RPMI8226 (cell line): Measurements from ENCODE around the gene GID8.

Experiments
- DNase-seq: peaks from one replicate; pipeline ENCODE4 v3.0.0-alpha.2; 2015

GID8 gene

DNA sequence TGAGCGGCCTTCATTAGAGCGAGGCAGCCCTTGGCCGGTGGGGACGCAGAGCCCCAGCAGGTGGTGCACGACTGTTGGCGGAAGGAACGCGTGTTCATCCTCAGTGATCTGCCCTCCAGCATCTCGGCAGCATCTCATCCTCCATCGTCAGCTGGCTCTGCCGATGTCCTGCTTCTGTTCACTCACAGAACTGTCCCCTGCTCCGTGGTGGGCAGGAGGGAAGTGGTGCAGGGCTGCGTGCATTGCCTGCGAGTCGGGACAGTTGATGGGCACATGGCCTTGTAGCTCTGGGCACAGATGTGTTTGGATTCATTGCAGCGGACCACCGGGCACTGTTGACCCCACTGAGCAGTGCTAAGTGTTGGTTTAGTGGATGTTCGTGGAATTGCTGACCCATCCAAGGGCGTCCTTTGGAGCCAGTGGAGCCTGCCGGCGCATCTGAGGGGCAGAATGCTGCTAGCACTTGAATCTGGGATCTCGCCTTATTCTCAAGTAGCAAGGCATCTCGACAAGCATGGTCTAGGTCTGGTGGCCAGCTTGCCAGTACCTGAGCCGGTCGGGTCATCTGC is 7.9 kb downstream of the GID8 start:
- DNase-seq = no peak

DNA sequence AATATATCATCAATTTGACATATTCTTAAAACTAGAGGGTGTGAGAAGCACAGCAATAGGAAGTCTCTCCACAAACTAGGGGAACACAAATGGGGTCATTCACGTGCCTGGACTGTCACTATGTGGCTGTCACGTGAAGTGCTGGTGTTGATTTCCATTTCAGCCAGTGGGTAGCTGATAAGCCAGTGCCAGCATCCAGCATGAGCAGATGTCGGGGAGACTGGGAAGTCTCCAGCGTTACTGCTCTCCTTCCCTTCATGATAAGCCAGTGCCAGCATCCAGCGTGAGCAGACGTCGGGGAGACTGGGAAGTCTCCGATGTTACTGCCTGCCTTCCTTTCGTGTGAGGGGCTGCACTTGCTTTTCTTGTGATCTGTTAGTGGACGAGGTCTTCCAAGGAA is 9.0 kb downstream of the GID8 start:
- no peak for DNase-seq

DNA sequence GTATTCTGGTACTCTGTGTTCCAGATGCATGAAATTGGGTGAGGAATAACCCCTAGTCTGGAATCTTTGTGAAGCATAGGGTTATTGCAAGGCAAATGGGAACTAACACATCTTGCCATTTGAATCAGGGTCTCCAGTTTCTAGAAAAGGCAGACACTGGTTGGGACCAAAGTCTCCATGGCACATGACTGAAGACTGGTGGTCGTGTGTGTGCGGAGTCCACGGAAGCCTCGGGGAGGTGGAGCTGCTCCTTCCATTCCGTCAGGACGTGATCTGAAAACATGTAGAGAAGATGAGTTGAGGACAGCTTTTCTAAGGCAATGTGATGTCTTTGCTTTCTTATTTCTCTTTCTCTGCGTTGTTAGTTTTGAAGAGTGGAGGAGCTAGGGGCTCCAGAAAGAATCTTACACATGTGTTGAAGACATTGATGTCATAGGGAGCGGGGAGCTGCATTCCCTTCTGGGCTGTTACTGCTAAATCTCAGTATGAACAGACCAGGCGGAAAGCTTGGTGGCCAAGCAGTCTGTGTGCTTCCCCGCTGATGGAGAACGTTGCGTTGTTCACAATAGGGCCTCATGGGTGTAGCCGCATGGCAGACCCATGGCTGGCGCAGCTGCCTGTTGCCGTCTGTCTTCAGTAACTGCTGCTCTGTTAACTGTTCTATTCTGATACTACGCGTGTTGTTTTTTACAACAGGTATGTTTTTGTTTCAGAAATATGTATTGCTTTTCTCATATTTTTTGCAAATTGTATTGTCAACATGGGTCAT is 9.8 kb downstream of the GID8 start:
- no peak for DNase-seq

DNA sequence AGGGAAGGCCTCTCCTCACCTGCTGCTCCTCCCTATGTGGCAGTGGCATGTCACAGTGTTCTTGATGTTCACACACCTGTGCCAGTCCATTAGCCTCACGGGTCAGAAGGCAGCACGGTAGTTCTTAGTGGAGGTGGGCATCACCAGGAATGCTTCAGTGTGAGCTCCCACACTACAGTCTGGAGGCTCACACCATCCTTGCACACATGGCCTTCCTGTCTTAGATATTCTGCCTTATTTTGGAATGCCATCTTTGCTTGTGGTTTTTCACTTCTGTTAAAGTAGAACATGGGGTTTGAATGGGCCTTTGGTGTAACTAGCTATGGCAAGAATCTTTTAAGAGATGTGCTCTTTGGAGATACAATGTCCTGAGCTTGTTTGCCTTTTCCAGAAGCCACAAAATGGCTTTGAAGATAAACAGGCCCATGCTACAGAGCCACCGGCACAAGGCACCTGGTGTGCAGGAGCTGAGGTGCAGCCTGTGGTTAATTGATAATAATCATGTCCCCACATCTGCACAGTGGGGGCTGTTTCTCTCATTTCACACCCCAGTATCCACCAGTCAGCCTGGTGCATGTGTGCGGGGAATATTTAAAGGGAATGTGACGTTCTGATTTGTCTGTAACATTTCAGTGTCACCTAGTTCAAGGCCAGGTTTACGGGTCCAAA is 11.3 kb downstream of the GID8 start:
- DNase-seq = no peak

DNA sequence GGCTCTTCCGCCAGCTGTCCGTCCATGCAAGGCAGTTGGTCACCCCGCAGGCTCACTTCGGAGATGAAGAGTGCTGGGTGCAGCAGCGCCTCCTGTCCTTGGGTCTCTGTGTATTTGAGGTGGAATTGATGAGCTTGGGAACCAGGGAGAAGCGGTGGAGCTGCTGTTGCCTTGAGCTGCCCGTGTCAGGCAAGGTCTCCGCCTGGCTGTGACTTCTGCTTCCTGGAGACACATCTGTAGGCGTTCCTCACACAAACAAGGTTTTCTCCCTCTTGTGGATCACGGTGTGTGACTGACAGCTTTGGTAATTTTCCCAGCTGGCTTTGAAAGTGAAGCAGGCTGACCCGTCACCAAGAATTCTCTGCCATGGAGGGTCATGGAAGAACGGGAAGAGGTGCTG is 12.0 kb downstream of the GID8 start:
- no peak for DNase-seq

DNA sequence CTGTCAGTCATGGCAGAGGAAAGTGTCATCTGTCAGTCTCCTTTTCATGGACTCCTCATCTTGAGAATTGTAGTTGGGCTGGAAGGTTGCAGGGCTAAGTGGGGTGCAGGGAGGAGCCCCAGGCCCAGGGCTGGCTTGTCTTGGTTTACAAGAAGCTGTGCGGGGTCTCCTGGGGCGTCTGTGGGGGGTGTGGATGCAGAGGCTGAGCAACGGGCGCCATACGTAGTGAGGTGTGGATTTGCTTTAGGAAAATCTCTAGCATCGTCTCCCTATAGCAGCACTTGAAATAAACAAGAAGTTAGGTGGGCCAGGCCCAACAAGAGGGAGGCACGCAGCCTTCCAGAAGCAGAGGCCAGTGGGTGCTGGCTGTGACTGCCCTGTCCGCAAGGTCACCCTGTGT is 12.8 kb downstream of the GID8 start:
- no peak for DNase-seq

DNA sequence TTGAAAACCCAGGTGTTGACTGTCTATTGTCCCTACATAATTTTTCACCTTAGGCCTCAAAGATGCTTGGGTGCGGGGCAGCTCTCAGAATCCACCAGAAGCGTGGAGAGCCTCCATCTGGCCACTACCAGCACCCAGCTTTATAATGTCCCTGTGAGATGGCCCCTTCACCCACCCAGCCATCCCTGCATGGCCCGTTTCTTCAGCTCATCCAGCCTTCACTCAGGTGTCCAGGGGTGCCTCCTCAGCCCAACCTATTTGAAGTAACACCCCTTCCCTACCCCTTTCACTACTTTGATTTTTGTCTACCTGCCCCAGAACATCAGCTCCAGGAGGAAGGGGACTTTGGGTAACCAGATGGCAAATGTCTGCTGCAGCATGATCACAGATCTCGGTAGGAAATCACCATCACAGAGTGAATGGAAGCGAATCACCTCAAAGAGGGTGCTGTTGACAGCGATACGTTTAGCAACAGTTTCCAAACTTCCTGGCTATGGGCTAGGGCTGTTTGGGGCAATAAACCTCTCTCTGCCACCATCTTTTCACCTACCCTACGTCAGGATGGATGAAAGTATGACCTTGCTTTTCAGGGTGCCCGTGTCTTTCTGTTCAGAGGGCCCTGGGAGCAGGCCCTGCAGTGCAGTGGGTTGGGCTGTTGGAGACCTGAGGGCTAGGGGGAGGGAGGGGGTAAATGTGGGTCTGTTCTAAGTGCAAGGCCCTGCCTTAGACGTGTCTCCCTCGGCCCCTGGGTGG is 13.4 kb downstream of the GID8 start:
- no peak for DNase-seq

DNA sequence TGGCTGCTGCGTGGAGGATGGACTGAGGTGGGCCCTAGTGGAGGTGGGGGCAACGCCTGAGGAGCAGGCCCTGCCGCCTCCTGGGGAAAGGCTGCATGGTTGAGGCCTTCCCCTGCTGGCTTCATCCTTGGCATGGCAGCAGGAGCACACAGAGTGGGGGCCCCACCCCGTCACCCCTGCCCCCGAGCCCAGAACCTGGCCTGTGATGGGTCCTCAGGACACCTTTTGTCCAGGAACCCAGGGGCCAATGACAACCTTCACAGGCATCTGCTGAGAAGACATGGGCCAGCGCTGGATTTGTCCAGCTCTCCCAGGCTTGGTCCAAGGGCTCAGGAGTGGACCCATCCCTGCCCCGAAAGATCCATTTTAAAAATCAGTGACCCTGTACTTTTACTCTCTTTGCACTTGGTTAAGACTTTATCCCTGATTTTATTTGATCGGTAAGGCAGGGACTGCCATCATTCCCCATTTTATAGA is 14.0 kb downstream of the GID8 start:
- DNase-seq = no peak

DNA sequence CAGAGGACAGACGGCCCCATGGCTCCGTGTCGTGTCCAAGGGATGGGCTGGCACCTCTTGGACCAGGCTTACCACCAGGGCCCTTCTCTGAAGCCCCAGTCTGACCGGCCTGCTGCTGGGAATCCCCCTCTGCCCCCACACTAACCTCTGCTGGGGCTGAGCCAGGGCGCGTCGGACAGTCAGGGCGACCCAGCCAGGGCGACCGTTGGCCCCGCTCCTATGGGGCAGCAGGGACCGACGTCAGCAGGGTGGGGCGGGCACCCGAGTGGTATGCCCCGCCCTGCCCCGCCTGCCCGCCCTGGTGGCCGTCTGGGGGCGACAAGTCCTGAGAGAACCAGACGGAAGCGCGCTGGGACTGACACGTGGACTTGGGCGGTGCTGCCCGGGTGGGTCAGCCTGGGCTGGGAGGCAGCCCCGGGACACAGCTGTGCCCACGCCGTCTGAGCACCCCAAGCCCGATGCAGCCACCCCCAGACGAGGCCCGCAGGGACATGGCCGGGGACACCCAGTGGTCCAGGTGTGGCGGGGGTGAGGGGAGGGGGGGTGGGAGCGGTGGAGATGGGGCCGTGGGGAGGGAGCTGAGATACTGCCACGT is 14.5 kb downstream of the GID8 start, which contains the start of gene SLC17A9:
Gene SLC17A9, plus strand, starts transcription at position 337 of the 595 bp plus-strand sequence. Its CDS starts 122 bp downstream, at position 459.
- DNase-seq = peak; percentile 90

DNA sequence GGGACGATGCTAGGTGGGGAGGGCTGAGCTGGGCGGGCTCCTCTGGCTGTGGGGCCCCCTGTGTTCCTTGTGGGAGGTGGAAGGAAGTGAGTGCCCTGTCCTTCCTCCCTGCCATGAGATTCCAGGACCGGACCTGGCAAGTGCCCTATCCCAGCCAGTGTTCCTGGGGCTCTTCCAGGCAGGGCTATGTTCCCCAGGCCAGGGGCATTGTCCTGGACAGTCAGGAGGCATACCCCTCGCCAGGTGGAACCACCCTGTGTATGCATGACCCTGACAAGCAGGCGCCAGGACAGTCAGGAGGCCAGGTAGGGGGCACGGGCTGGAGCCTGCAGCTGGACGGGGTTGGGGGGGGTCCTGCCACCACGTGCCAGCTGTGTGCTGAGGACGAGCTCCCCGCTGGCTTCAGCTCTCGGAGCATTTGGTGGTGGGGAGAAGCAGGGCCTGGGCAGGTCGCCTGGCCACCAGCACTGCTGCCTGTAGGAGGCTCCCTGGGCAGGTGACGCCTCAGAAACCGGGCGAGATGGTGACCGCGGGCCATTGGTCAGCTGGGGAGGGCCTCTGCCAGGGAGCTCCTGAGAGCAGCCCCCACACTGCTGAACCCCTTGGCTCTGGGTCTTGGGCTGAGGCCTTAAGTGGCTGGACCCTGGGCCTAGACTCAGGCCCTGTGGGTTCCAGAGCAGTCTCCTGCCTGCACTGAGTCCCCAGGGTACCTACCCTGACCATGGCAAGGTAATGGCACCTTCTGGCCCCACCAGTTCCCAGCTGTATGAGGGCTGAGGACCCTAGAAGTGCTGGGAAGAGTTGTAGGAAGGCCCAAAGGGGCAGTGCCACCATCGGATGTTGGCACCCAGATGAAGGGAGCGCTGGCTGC is 15.3 kb downstream of the GID8 start:
- peak; percentile 59 for DNase-seq

DNA sequence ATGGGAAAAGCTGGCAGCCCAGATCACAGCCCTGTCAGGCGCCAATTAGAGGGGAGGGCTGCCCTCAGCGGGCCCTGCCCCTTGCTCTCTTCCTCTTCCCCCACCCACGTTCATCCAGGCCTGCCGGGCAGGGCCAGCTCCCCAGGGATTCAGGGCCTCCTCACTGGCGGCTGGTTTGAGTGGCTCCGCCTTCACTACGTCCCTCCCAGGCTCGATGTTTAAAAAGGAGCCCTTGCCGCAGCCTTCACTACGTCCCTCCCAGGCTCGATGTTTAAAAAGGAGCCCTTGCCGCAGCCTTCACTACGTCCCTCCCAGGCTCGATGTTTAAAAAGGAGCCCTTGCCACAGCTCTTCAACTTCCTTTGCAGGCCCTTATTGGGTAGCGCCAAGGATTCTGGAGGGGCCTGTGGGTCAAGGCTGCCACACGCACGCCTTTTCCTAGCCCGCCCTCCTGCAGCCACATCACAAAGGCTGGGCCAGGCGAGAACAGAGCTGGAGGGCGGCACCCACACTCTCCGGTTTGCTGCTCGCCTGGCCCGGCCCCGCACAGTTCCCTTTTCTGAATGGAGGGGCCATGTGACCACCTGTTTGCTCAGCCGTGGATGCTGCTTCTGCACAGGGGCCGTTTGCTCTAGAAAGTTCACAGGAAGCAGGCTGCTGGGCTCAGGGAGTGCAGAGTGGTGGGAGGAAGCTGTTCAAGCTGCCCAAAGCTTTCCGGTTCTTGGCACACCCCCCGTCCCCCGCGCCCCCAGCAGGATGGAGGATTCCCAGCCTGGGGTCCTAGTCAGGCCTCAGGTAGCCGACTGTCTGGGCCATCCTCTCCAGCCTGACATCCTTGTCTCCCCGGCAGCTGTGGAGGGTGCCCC is 16.1 kb downstream of the GID8 start:
- DNase-seq = peak; percentile 80

DNA sequence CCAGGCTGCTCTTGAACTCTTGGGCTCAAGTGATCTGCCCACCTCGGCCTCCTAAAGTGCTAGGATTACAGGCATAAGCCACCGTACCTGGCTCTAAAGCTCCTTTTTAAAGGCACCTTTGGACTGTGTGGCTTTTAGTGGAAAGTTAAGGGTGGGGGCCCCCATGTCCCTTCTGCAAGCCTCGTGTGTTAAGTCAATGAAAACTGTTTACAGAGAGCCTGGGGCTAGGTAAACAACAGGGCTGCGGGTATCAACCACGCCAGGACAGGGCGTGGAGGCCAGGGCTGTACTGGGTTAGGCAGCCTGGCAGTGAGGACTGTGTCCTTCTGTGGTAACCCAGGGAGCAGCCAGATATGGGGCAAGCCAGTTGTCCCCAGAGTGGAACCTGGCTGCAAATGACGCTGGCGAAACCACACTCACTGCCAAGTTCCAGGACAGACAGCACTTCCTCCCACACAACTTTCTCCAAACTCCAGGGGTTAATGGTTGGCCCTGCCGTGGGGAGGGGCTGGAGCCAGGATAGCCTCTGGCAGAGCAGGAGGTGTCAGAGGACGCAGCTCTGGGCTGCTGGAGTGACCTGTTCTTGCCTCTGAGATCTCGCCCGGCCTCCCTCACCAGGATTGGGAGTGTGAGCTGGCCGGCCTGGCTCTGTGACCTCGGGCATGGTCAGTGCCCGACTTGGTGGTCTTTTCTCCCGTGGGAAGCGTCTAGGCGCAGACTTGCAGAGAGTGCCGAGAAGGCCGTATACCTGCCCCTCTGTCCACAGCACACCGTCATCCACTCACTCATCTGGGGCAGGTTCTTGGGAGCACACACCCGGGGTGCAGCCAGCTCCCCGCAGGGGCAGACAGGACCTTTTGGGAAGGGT is 17.8 kb downstream of the GID8 start:
- DNase-seq = no peak

DNA sequence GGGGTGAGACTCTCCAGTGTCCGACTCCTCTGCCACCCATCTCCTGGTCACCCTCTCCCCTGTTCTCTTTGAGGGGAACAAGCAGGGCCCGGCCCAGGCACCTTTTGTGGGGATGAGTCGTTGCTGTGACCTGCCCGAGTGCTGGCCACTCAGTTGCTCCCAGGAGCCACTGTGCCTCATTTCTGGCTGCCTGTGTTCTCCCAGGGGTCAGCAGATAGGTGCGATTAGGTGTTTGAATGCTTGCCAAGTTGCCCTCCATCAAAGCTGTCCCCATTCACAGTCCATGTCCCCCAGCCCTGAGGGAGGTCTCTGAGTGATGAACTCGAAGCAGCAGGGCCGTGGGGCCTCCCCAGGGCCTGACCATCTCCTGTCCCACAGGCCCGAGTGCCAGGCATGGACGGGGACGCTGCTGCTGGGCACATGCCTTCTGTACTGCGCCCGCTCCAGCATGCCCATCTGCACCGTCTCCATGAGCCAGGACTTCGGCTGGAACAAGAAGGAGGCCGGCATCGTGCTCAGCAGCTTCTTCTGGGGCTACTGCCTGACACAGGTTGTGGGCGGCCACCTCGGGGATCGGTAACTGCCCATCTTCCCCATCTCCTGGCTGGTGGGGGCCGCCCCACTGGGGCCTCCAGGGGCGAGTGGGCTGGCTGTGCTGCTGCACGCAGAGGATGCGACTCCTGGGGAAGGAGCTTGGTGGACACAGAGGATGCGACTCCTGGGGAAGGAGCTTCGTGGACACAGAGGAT is 18.6 kb downstream of the GID8 start:
- DNase-seq = no peak

DNA sequence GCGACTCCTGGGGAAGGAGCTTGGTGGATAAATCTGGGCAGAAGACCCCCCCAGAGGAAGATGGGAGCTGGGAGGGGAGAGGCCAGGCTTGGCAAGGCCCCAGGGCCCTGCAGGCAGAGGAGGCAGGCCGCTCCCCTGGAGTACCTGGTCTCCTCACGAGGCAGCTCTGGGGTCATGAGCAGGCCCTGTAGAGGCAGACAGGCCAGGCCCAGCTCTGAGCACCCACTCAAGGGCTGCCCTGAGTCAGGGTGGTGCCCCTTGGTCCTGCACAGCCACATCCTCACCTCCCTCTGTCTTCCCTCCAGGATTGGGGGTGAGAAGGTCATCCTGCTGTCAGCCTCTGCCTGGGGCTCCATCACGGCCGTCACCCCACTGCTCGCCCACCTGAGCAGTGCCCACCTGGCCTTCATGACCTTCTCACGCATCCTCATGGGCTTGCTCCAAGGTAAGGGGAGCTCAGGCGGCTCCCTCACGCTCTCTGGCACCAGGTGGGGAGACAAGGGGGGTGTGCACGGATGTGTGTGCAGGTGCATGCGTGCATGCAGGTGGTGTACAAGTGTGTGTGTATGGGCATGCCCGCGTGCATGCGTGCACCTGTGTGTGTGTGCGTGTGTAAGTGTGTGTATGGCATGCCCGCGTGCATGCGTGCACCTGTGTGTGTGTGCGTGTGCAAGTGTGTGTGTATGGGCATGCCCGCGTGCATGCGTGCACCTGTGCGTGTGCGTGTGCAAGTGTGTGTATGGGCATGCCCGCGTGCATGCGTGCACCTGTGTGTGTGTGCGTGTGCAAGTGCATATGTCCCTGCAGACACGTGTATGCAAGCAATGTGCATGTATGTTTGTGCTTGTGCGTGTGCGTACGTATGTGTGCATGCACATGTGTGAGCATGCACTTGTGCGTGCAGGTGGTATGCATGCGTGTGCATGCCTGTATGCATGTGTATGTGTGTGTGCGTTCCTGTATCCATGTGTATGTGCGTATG is 19.5 kb downstream of the GID8 start:
- no peak for DNase-seq

DNA sequence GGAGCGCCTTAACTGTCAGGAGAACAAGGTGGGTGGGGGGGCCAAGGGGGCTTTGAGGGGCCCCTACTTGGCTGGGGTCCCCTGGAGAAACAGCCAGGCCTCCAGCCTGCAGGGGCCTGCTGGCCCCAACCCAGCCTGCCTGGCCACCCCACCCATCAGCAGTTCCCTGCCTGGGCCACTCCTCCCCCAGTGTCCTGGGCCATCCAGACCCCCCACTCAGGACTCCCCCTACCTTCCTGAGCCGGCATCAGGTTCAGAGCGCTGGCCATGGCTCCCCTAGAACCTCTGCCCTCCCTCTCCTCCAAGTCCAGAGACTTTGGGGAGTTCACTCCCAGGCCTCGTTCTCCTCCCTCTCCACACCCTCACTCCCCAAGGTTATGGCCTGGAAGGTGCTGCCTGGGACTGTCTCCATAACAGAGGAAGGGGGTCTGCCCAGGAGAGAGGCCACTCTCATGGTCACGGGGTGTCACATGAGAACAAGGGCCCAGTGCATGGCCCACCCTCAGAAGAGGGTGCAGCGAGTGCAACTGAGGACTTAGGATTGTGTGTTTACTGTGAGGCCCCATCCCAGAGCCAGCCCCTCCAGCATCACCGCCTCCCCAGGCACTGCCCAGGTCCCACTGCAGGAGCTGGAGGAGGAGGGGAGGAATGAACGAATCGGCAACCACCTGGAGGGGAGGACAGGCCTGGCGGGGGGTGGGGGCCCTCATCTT is 20.6 kb downstream of the GID8 start:
- DNase-seq = no peak

DNA sequence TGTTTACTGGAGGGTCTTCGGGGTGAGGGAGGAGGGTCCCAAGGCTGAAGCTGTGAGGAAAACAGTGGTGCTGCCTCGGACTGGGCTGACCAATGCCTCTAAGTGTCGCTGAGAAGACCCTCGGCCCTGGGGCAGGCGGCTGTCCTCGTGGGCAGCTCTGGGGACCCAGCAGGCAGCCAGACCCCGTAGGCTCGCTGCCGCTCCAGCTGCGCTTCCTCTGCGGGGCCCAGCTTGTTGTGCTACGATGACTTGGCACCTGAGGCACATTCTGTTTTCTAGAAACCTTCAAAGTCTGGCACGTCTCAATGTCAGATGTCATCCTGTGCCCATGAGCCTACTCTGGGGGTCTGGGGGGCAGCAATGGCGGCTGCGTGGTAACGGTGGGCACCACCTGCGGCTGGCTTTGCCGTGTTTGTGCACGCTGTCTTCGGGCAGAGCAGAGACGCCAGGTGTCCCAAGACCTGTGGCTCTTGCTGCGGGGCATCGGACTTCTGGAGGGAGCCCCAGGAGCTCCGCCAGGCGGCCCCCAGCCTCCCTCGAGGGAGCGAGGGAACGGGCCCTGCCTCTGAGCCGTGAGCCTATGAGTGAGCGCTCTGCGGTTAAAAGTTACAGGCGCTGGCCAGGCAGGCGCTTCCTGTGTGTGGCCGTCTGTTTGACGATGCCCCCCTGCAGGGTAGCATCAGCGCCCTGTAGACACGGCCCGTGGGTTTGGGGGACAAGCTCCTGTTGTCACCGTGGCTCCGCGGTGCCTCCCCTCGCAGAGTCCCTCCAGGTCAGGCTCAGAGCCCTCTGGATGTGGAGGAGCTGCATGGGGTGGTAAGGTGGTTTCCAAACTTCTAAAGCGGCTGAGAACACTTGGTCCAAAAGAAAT is 21.4 kb downstream of the GID8 start:
- DNase-seq = no peak
